ENCODE results near the gene LRRC3. TPM values are rescaled to one million over a fixed set of nuclear protein-coding genes. Genes with fewer than 3 reads are reported as not detected.

Gene LRRC3
- total and polyA plus RNA-seq, 2 of the 8 experiments (the other 6 are each of a cell fraction or from before 2014, with no cell fraction given): 3.1 to 5.4 TPM

DNA sequence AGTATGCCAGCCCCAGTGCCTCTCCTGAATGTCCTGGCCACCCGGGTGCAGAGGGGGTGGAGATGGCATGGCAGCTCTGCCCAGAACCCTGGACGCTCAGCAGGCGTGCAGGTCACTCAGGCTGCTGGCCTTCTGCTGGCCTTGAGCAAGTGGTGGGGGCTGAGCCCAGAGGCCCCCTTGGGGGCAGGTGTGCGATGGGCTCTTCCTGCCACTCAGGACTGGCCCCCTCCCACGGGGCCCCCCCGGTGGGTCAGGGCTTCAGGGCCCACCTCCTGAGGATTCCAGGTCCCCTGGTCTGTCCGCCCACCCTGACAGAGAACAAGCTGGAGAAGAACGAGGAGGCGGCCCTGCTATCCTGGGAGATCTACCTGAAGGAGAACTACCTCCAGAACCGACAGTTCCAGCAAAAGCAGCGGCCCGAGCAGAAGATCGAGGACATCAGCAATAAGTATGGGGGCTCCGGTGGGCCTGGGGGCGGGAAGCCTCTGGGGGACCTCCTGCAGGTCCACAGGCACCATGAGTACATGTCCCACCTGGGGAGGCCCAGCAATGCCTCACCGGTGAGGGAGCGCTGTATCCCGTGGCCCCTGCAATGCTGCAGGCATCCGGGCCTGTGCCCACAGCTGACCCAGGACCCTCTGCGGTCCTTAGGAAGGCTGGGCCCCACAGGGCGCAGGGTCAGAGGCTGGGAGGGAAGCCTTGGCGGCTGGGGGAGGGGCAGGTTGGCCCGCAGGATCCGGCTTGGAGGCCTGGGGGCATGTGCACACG is 37.0 kb upstream of the LRRC3 start:
- CTCF ChIA-PET (ENCODE audit: partially characterized antibody): interaction anchor here (0.5 kb wide), 1 partner anchor 11 kb away, joined by 3 read pairs; no protein-coding TSS in a partner anchor
- no peak for TF ChIP-seq EP300 (IDR thresholded peaks at IDR 0.05; ENCODE audit: borderline replicate concordance in 1 of 2, low read depth in 2 of 2, low read length in 2 of 2)
- TF ChIP-seq PHF8 (conservative IDR thresholded peaks at IDR 0.05; ENCODE audit: low read depth, low read length): no peak
- no peak for TF ChIP-seq RNF2 (IDR thresholded peaks at IDR 0.05; ENCODE audit: borderline replicate concordance, low read depth, low read length, missing control alignments, poor library complexity, severe bottlenecking)
- no peak for TF ChIP-seq SRF (IDR thresholded peaks at IDR 0.05; ENCODE audit: low read depth, low read length)
- TF ChIP-seq RFX5 (IDR thresholded peaks at IDR 0.05; ENCODE audit: borderline replicate concordance, low read depth, low read length): no peak
- no peak for TF ChIP-seq SIN3A (conservative IDR thresholded peaks at IDR 0.05 in 1 of 2, IDR thresholded peaks at IDR 0.05 in 1 of 2; ENCODE audit: low read depth in 1 of 2, low read length in 2 of 2)
- TF ChIP-seq ASH2L (IDR thresholded peaks at IDR 0.05; ENCODE audit: low read length): no peak
- no peak for TF ChIP-seq ZNF274 (IDR thresholded peaks at IDR 0.05; ENCODE audit: borderline replicate concordance, extremely low read depth, low read length)

More for the DNA sequence above, 37.0 kb upstream of the LRRC3 start:
- no peak overlapping the region for H3K23ac ChIP-seq (ENCODE audit: insufficient read length)
- H3K27ac ChIP-seq (ENCODE audit: low read depth, low read length): no peak overlapping the region
- H3K27me3 ChIP-seq (replicated peaks in 1 of 4; ENCODE audit: control insufficient read depth in 3 of 4, extremely low read depth in 1 of 4, insufficient read depth in 3 of 4, low read length in 3 of 4): no peaks in the 10 kb centered on the region
- no peak overlapping the region for H2AK5ac ChIP-seq (ENCODE audit: low read depth, low read length)
- H3K14ac ChIP-seq (ENCODE audit: insufficient read length): no peak overlapping the region
- H3K4me2 ChIP-seq (ENCODE audit: insufficient read depth in 1 of 2, low read depth in 2 of 2, low read length in 2 of 2): no peak overlapping the region
- H3K9me3 ChIP-seq (ENCODE audit: insufficient read depth in 2 of 2, low read depth in 1 of 2, low read length in 1 of 2): peaks cover 21 to 36% of the 10 kb centered on the region in 2 experiments
- no peak overlapping the region for H4K91ac ChIP-seq (replicated peaks; ENCODE audit: insufficient read length, low read length)
- no peak overlapping the region for H3K4me3 ChIP-seq (ENCODE audit: extremely low read depth in 1 of 4, insufficient read depth in 2 of 4, low read depth in 3 of 4, low read length in 4 of 4)
- H2BK20ac ChIP-seq (ENCODE audit: low read length): no peak overlapping the region
- H3K4ac ChIP-seq (replicated peaks; ENCODE audit: insufficient read length, low read depth, low read length): no peak overlapping the region
- POLR2A ChIA-PET (ENCODE audit: partially characterized antibody): no interaction called here
- H4K8ac ChIP-seq (ENCODE audit: extremely low read depth, insufficient read depth, low read length): no peak overlapping the region
- H3K9ac ChIP-seq (replicated peaks in 1 of 4; ENCODE audit: extremely low read depth in 1 of 4, low read depth in 3 of 4, low read length in 3 of 4): no peak overlapping the region
- H4K5ac ChIP-seq (ENCODE audit: insufficient read length, low read depth, low read length): no peak overlapping the region
- H3K79me1 ChIP-seq (ENCODE audit: low read depth, low read length): no peaks in the 10 kb centered on the region
- H3K23me2 ChIP-seq (ENCODE audit: low read depth, low read length): peaks cover 10% of the 10 kb centered on the region; the same call in 1 of the 2 replicates
- H2AFZ ChIP-seq (ENCODE audit: low read length): no peak overlapping the region
- WGBS, 2 experiments (ENCODE audit: extremely low coverage in 1 of 2, insufficient coverage in 1 of 2, insufficient read length in 1 of 2, insufficient replicate concordance in 2 of 2, low coverage in 1 of 2, low lambda C conversion rate in 2 of 2, missing lambda C conversion rate in 1 of 2): 84% methylated on average over 17 of the region's 25 CpGs; no CpG with 5 or more reads in 1 of the 2 experiments
- H2BK120ac ChIP-seq (replicated peaks; ENCODE audit: low read depth, low read length): no peak overlapping the region
- no peak overlapping the region for H3K56ac ChIP-seq (replicated peaks; ENCODE audit: insufficient read length, low read depth, low read length)
- no peak overlapping the region for H3K18ac ChIP-seq (ENCODE audit: extremely low read depth, low read length)
- DNase-seq (ENCODE audit: low read depth in 1 of 2, low spot score in 2 of 2): no peak
- no peak overlapping the region for H2BK5ac ChIP-seq (ENCODE audit: low read depth, low read length)
- H3K36me3 ChIP-seq (ENCODE audit: control insufficient read depth in 2 of 4, insufficient read depth in 4 of 4, low read length in 3 of 4): no peaks in the 10 kb centered on the region
- FAIRE-seq: no peak
- no peaks in the 10 kb centered on the region for H3K4me1 ChIP-seq (replicated peaks in 1 of 4; ENCODE audit: control insufficient read depth in 3 of 4, insufficient read depth in 4 of 4, low read length in 3 of 4)
- H2BK12ac ChIP-seq (ENCODE audit: low read depth, low read length): no peak overlapping the region
- no peaks in the 10 kb centered on the region for H3K79me2 ChIP-seq (ENCODE audit: control insufficient read depth in 1 of 2, insufficient read depth in 2 of 2, low read length in 2 of 2)
- H4K20me1 ChIP-seq (replicated peaks in 1 of 2; ENCODE audit: control insufficient read depth in 1 of 2, insufficient read depth in 2 of 2, low read length in 2 of 2): peaks cover 0 to 6% of the 10 kb centered on the region in 2 experiments
- H2BK15ac ChIP-seq (ENCODE audit: low read length): no peak overlapping the region

All from H1 (cell line).